Measurements from ENCODE around the gene CADM4. TPM values are rescaled to one million over a fixed set of nuclear protein-coding genes. Genes with fewer than 3 reads are reported as not detected.

The CADM4 gene
- total and polyA plus RNA-seq, 4 donors, result 0.47 to 4.9 (median 3.3) TPM

DNA sequence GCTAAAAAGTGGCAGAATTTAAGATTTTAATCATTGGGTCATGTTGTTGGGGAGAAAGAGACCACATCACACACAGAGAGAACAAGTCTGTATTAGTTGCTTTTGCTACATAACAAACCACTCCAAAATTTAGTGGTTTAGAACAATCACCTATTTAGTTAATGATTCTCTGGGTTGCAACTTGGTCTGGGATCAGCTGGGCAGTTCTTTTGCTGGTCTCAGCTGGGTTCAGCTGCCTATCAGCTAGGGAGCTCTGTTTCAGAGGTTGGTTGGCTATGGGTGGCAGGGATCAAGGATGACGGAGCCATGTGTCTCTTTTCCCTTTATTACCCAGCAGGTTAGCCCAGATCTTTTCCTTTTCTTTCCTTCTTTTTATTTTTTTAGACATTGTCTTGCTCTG, 55.2 kb downstream of the CADM4 start:
- Histone ChIP-seq H3K4me3 (ENCODE audit: low read depth in 1 of 3, low read length in 3 of 3) (no peak overlapping the region), H3K27ac (ENCODE audit: low read depth in 1 of 2, low read length in 2 of 2) (peak overlapping the region in 1 of 2 donors; percentile 54), H3K9ac (ENCODE audit: low read depth in 1 of 2, low read length in 2 of 2) (no peak overlapping the region), H3K27me3 (ENCODE audit: control insufficient read depth in 4 of 4, insufficient read depth in 4 of 4, low read length in 3 of 4) (no peaks in the 10 kb centered on the region), H3K9me3 (ENCODE audit: control insufficient read depth in 4 of 4, low read length in 3 of 4) (no peaks in the 10 kb centered on the region), H3K4me1 (ENCODE audit: control insufficient read depth in 4 of 4, insufficient read depth in 4 of 4, low read length in 3 of 4) (peaks cover 3 to 19% (median 10%) of the 10 kb centered on the region in 4 donors), H3K36me3 (ENCODE audit: control insufficient read depth in 4 of 4, insufficient read depth in 3 of 4, low read depth in 1 of 4, low read length in 3 of 4) (no peaks in the 10 kb centered on the region)
- TF ChIP-seq SP1 (IDR thresholded peaks at IDR 0.05) (peak; percentile 34), GABPA (IDR thresholded peaks at IDR 0.05 in 1 of 2, conservative IDR thresholded peaks at IDR 0.05 in 1 of 2) (no peak), FOXA2 (IDR thresholded peaks at IDR 0.05) (no peak)
- TF ChIP-seq, protein P1, sequence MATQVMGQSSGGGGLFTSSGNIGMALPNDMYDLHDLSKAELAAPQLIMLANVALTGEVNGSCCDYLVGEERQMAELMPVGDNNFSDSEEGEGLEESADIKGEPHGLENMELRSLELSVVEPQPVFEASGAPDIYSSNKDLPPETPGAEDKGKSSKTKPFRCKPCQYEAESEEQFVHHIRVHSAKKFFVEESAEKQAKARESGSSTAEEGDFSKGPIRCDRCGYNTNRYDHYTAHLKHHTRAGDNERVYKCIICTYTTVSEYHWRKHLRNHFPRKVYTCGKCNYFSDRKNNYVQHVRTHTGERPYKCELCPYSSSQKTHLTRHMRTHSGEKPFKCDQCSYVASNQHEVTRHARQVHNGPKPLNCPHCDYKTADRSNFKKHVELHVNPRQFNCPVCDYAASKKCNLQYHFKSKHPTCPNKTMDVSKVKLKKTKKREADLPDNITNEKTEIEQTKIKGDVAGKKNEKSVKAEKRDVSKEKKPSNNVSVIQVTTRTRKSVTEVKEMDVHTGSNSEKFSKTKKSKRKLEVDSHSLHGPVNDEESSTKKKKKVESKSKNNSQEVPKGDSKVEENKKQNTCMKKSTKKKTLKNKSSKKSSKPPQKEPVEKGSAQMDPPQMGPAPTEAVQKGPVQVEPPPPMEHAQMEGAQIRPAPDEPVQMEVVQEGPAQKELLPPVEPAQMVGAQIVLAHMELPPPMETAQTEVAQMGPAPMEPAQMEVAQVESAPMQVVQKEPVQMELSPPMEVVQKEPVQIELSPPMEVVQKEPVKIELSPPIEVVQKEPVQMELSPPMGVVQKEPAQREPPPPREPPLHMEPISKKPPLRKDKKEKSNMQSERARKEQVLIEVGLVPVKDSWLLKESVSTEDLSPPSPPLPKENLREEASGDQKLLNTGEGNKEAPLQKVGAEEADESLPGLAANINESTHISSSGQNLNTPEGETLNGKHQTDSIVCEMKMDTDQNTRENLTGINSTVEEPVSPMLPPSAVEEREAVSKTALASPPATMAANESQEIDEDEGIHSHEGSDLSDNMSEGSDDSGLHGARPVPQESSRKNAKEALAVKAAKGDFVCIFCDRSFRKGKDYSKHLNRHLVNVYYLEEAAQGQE (IDR thresholded peaks at IDR 0.05), result no peak
- DNase-seq (ENCODE audit: low spot score), result no peak
- WGBS, result 64% methylated on average over 1 of the region's 1 CpG

- 91% methylated on average over 2 of the region's 2 CpGs for WGBS
- H3K27ac ChIP-seq (ENCODE audit: low read depth in 1 of 2, low read length in 2 of 2), result no peak overlapping the region
- H3K9me3 ChIP-seq (ENCODE audit: control insufficient read depth in 4 of 4, low read length in 3 of 4), result no peaks in the 10 kb centered on the region
- no peaks in the 10 kb centered on the region for H3K27me3 ChIP-seq (ENCODE audit: control insufficient read depth in 4 of 4, insufficient read depth in 4 of 4, low read length in 3 of 4)
- DNase-seq (ENCODE audit: low spot score), result no peak
- H3K9ac ChIP-seq (ENCODE audit: low read depth in 1 of 2, low read length in 2 of 2), result no peak overlapping the region
- H3K36me3 ChIP-seq (ENCODE audit: control insufficient read depth in 4 of 4, insufficient read depth in 3 of 4, low read depth in 1 of 4, low read length in 3 of 4), result no peaks in the 10 kb centered on the region
- TF ChIP-seq YY1 (IDR thresholded peaks at IDR 0.05) (no peak), RXRA (IDR thresholded peaks at IDR 0.05) (no peak), HNF4G (IDR thresholded peaks at IDR 0.05) (no peak), FOXA1 (IDR thresholded peaks at IDR 0.05) (no peak), MAX (IDR thresholded peaks at IDR 0.05) (no peak), TAF1 (conservative IDR thresholded peaks at IDR 0.05) (no peak), NR2F2 (IDR thresholded peaks at IDR 0.05) (no peak), JUND (IDR thresholded peaks at IDR 0.05) (no peak), HNF4A (conservative IDR thresholded peaks at IDR 0.05) (no peak), FOXA2 (IDR thresholded peaks at IDR 0.05) (no peak)
- TF ChIP-seq, protein P2, sequence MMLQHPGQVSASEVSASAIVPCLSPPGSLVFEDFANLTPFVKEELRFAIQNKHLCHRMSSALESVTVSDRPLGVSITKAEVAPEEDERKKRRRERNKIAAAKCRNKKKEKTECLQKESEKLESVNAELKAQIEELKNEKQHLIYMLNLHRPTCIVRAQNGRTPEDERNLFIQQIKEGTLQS (IDR thresholded peaks at IDR 0.05), result no peak
- TF ChIP-seq, protein P3, sequence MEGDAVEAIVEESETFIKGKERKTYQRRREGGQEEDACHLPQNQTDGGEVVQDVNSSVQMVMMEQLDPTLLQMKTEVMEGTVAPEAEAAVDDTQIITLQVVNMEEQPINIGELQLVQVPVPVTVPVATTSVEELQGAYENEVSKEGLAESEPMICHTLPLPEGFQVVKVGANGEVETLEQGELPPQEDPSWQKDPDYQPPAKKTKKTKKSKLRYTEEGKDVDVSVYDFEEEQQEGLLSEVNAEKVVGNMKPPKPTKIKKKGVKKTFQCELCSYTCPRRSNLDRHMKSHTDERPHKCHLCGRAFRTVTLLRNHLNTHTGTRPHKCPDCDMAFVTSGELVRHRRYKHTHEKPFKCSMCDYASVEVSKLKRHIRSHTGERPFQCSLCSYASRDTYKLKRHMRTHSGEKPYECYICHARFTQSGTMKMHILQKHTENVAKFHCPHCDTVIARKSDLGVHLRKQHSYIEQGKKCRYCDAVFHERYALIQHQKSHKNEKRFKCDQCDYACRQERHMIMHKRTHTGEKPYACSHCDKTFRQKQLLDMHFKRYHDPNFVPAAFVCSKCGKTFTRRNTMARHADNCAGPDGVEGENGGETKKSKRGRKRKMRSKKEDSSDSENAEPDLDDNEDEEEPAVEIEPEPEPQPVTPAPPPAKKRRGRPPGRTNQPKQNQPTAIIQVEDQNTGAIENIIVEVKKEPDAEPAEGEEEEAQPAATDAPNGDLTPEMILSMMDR (IDR thresholded peaks at IDR 0.05; ENCODE audit: low read depth, low read length, missing input control), result no peak
- TF ChIP-seq, protein P1 (IDR thresholded peaks at IDR 0.05), result no peak
- no peak overlapping the region for H3K4me3 ChIP-seq (ENCODE audit: low read depth in 1 of 3, low read length in 3 of 3)
- H3K4me1 ChIP-seq (ENCODE audit: control insufficient read depth in 4 of 4, insufficient read depth in 4 of 4, low read length in 3 of 4), result peaks cover 3 to 19% (median 10%) of the 10 kb centered on the region in 4 donors
Observed at GRCh38 chr19:43582495-43582894, 57.2 kb downstream of the CADM4 start.

All from liver (tissue), 9 donors.